ENCODE results near the gene SLC9A5.

The SLC9A5 gene

DNA sequence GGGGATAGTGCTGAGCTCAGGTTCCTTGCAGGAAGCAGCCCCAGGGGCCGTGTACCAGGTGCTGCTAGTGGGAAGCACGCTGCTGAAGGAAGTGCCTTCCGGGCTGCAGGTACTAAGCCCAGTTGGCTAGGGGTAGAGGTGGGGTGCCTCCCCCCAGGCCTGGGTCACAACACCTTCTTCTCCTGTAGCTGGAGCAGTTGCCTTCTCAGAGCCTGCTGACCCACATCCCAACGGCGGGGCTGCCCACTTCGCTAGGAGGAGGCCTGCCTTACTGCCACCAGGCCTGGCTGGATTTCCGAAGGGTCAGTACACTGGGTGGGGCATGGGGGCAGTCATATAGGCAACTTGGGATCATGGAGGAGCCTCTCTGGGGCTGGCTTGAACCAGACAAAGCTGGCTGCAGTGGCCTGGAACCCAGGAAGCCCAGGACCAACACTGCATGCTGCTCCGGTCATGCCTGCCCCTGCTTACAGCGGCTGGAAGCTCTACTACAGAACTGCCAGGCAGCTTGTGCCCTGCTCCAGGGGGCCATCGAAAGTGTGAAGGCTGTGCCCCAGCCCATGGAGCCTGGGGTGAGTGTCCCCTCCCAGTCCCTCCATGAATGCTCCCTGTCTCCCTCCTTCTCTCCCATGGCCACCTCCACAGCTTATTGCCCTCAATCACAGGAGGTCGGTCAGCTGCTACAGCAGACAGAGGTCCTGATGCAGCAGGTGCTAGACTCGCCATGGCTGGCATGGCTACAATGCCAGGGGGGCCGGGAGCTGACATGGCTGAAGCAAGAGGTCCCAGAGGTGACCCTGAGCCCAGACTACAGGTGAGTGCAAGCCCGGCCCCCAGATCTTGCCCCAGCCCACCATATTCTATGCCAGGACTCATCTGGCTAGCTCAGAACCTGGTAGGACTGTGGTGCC lies 33.0 kb downstream of the SLC9A5 start:
- no peak for DNase-seq (ENCODE audit: low read depth)

DNA sequence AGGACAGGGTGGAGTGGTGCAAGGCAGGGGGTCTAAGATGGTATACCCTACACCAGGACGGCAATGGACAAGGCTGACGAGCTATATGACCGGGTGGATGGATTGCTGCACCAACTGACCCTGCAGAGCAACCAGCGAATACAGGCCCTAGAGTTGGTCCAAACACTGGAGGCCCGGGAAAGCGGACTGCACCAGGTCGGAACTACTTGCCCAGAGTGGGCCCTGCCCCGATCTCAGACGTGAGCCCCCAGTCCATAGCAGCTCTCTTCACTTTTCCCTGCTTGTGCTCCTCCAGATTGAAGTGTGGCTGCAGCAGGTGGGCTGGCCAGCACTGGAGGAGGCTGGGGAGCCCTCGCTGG lies 33.6 kb downstream of the SLC9A5 start:
- DNase-seq (ENCODE audit: low read depth), result no peak

DNA sequence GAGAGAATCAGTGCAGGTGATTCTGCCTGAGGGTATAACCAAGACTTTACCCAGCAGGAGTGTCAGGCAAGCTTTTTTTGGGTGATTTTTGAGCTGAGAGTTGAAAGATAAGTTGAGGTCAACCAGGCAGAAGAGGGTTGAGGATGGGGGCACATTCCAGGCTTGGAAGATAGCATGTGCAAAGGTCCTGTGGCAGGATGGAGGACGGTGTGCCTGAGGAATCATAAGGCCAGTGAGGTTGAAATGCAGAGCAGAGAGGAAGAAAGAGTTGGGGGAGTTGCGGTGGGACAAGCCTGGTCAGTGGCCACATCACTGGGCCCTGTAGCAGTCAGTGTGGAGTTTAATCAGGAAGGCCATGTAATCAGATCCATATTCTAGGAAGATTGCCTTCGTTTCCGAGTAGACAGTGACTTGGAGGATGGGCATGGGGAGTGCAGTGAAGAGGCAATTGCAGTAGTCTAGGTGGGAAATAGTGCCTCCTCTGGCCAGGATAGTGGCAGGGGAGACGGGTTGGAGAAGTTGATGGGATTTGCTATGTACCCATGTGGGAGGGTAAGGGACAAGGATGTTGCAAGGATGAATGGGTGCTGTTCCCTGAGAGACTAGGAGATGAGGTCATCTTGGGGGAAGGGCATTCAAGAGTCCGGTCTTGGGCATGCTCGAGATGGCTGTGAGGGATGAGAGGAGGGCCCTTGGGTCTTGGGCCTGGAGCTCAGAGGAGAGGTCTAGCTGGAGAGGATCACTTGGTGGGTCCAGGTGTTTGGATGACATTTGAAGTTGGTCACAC lies 34.5 kb downstream of the SLC9A5 start:
- DNase-seq (ENCODE audit: low read depth), result no peak

DNA sequence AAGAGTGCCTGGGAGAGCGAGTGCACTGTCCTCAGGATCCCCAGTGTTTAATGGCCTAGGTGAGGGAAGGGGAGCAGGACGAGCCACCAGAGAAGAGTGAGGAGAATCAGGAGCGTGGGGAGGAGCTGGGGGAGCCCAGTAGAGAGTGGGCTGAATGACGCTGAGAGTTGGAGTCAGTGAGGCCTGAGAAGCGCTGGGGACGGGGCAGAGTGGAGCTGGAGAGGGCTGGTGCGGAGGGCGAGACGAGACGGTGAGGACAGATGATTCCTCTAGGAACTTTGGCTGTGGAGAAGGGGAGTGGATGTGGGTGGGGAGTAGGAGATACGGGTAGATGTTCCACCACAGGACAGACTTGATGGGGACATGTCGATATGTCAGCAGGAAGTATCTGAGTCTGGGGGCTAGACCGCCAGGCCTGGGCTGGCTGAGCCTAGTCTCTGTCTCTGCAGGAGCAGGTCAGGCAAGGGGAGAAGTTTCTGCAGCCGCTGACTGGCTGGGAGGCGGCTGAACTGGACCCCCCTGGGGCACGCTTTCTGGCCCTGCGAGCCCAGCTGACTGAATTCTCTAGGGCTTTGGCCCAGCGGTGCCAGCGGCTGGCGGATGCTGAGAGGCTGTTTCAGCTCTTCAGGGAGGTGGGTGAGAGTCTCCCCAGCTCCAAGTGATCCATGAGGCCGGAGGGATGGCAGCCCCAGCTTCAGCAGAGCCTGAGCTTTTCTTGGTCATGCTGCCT lies 35.2 kb downstream of the SLC9A5 start:
- DNase-seq (ENCODE audit: low read depth), result no peak

DNA sequence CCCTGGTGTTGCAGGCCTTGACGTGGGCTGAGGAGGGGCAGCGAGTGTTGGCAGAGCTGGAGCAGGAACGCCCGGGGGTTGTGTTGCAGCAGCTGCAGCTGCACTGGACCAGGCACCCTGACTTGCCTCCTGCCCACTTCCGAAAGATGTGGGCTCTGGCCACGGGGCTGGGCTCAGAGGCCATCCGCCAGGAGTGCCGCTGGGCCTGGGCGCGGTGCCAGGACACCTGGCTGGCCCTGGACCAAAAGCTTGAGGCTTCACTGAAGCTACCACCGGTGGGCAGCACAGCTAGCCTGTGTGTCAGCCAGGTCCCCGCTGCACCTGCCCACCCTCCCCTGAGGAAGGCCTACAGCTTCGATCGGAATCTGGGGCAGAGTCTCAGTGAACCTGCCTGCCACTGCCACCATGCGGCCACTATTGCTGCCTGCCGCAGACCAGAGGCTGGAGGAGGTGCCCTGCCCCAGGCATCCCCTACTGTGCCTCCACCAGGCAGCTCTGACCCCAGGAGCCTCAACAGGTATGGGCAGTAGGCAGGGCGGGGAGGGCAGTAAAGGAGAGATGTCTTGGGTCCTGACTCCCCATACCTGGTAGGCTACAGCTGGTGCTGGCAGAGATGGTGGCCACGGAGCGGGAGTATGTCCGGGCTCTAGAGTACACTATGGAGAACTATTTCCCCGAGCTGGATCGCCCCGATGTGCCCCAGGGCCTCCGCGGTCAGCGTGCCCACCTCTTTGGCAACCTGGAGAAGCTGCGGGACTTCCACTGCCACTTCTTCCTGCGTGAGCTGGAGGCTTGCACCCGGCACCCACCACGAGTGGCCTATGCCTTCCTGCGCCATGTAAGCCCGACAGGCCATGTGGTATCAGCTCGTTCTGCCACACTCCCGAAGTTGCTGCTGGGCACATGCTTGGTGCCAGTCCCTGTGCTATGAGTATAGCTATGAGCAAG lies 36.2 kb downstream of the SLC9A5 start:
- no peak for DNase-seq (ENCODE audit: low read depth)

DNA sequence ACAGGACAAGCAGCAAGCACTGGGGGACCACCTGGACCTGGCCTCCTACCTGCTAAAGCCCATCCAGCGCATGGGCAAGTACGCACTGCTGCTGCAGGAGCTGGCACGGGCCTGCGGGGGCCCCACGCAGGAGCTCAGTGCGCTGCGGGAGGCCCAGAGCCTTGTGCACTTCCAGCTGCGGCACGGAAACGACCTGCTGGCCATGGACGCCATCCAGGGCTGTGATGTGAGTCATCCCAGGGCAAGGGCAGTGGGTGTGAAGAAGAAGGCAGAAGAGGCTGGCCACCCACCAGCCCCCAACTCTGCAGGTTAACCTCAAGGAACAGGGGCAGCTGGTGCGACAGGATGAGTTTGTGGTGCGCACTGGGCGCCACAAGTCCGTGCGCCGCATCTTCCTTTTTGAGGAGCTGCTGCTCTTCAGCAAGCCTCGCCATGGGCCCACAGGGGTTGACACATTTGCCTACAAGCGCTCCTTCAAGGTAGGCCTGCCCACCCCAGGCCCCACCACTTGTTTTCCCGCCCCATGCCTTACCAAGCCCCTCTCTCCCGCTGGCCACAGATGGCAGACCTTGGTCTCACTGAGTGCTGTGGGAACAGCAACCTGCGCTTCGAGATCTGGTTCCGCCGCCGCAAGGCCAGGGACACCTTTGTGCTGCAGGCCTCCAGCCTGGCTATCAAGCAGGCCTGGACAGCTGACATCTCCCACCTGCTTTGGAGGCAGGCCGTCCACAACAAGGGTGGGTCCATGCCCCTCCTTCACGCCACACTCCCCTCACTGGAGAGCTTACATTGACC lies 37.9 kb downstream of the SLC9A5 start:
- DNase-seq (ENCODE audit: low read depth), result no peak

DNA sequence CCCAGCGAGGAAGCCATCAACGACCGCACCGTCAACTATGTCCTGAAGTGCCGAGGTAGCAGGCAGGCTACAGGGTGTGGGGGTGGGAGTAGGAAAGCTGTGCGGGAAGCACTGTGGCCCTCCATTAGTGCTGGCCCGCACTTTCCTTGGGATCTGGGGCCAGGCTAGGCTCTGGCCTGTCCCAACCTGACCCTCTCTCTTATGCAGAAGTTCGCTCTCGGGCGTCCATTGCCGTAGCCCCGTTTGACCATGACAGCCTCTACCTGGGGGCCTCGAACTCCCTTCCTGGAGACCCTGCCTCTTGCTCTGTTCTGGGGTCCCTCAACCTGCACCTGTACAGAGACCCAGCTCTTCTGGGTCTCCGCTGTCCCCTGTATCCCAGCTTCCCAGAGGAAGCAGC lies 39.2 kb downstream of the SLC9A5 start:
- no peak for DNase-seq (ENCODE audit: low read depth)

DNA sequence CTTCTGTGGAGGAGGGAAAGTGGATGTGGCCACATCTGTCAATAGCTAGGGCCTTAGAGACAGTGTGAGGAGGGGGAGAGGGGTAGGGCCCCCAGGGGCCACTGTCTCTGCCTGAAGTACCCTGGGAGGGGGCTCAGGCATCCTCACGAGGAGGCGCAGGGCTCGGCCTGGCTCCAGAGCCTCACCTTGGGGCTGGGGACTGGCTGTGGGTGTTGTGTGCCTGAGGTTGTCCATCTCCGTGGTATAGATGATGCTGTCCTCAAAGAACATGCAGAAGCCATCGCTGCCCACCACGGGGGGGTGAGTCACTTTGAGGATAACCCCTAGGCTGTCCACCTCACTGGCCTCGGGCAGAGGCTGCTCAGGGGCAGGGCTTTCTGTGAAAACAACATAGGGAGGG lies 42.7 kb downstream of the SLC9A5 start:
- no peak for DNase-seq (ENCODE audit: low read depth)

DNA sequence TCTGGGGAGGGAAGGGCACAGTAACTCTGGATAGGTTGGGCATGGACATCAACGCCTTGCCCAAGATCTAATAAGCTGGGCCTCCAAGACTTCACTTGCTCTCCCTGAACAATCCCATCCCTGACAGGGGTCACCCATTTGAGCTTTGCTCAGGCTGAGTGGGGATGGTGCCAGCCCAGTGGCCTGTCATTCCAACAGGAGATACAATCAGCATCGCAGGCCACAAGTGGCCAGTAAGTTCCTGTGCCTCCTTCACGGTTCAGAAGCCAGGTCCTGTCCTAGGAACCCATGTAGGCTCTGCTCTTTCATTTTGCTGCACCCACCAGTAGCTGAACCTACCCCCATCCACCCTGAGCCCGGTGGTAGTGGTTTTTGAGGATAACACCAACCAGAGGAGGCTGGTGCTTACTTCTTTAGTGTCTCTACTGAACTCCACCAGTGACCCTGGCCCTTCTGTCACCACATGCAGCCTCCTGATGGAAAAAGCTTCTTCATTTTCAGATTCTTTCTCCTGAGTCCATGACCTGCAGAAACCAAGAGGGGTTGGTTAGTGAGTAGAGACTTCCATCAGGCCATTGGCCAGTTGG lies 45.5 kb downstream of the SLC9A5 start:
- DNase-seq (ENCODE audit: low read depth), result no peak

DNA sequence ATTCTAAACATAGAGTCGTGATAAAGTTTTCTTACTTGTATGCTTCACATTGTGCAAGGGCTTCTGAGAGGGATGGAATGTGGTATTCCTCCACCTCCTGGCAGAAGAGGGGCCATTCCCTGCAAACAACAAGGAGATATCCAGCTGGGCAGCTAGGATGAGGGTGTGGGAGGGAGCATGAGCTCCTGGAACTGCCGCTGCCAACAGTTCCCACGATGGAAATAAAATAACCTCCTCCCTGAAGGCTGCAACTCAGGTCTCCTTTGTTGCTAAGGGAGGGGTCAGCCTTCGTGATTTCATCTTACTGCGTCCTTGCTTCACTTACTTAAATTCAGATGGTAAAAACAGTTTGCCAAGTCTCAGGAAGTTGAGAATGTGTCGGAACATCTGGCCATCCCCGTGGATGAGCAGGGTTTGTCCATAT lies 46.2 kb downstream of the SLC9A5 start:
- peak; percentile 43 for DNase-seq (ENCODE audit: low read depth)

DNA sequence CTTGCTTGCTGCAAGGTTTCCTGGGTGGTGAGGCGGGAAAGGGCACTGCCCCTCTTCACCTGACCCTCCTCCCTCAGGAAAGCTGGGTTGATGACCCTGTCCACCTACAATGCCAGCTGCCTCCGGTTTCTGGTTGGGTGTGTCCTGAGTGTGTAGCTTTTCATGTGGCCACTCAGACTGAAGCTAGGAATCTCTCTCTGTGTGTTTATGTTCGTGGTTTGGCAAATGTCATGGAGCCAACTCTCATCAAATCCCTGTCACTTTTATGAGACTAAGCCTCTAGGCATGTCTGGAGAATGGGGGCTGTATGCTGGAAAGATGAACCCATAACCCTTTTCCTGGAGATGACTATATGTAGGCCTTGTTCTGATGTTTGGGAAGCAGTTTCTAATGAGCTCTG lies 47.6 kb downstream of the SLC9A5 start:
- DNase-seq (ENCODE audit: low read depth), result peak; percentile 21

DNA sequence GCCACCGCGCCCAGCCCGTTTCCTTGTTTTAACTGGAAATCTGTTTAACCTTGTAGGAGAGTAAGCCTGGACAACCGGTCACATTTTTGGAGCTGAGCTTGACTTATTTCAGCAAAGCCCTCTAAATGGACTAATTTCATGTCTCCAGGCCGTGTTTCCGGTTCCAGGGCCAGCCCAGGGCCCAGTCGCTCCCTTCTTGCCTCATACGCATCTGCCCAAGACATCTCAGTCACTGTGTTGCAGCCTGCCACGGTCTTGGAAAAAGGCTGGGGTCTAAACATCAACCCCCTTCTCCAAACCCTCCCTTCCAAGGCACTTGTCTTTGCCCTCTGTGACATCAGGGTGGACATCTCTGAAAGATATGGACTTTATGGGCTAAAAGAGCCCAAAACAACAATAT lies 49.5 kb downstream of the SLC9A5 start:
- no peak for DNase-seq (ENCODE audit: low read depth)

DNA sequence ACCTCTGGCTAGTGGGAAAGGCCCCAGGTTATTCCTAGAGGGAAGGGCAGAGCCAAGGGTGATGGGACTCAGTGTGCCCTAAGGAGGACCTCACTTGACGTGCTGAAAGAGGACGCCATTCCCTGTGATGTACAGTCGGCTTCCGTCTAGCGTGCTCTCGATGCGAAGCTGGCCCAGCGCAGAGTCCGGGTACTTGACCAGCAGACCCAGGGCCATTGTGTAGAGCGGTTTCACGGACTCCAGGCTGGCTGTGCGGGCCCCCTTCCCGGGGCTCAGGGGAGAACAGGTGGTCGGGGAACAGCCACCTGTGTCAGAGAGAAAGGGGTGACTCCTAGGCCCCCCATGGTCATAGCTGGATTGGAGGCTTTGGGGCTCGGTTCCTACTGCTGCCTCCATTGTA lies 50.5 kb downstream of the SLC9A5 start:
- DNase-seq (ENCODE audit: low read depth), result no peak

DNA sequence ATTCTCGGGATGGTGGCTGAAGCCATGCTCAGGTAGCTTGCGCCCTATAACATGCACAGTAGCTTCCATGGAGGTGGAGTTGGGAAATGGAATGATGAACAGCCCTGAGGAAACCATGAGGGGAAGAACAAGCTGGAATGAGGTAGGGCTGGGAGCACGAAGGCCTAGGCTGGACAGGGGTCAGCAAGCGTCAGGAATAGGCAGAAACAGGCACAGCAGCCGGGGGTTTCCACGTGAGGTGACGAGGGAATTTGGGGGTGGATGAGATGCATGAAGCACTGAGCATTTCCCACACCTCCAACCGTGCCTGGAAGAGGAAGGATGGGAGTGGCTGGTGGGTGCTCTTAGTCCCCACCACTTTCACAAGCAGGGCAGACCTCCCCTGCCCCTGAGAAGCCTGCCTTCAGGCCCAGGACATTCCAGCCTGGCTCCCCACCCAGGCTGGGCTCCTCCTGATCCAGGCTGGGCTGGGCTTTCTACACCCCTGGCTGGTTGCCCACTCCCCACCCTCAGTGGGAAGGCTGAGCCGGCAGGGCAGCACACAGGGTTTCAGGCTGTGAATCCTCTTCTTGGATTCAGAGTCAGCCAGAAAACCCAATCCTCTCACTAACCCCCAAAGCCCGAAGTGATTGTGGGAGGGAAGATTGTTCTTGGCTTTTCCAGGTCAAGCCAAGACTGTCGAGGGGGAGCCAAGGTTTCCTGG lies 52.5 kb downstream of the SLC9A5 start:
- DNase-seq (ENCODE audit: low read depth), result no peak

DNA sequence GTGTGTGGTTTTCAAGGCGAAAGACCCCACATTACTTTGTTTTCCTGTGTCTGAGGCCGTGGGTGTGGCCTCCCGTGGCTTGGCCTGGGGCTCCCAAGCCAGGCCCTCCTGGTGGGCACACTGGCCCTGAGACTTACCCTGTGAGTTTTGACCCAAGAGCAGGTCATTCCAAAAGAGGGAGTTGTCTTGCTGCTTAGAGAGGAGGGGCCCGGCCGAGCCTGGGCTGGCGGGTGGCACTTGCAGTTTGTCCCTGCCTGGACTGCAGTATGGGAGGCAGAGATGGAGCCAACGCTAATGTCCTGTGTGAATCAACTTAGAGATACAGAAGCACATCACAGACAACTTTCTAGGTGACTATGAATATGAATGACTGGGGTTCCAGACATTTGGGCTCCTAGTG lies 53.3 kb downstream of the SLC9A5 start:
- DNase-seq (ENCODE audit: low read depth), result no peak

DNA sequence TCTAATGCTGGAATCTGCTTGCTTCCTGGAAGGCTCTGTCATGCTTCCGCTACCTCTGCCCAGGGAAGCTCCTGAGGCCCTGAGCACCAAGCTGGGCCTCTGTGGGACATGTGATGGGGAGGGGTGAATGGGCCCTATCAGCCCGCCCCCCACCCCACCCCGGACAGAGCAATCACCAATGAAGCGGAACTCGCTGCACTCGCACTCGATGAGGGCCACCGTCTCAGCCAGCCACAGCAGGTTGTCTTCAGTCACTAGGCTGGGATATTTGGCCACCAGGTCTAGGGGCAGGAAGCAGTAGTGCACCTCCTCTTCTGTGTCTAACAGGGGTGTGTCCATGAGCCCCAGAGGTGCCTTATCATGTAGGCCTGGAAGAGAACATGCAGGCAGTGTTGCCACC lies 54.2 kb downstream of the SLC9A5 start:
- no peak for DNase-seq (ENCODE audit: low read depth)

DNA sequence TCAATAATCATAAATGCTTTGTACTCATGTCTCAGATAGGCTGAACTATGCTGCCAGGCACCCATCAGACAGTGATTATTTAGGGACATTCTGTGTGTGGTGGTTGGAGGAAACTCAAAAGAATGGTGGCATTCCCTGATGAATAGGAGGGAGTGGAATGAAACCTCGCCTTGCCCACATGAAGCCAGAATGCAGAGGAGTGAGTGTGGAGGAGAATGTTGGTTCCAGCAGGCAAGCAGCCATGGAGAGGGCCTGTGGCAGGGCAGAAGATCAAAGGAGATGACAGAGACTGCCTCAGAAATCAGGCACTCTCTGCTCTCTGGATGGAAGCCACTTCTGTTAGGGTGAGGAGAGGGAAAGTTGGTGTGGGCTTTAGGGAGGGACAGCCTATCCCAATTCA lies 55.2 kb downstream of the SLC9A5 start:
- peak; percentile 16 for DNase-seq (ENCODE audit: low read depth)

DNA sequence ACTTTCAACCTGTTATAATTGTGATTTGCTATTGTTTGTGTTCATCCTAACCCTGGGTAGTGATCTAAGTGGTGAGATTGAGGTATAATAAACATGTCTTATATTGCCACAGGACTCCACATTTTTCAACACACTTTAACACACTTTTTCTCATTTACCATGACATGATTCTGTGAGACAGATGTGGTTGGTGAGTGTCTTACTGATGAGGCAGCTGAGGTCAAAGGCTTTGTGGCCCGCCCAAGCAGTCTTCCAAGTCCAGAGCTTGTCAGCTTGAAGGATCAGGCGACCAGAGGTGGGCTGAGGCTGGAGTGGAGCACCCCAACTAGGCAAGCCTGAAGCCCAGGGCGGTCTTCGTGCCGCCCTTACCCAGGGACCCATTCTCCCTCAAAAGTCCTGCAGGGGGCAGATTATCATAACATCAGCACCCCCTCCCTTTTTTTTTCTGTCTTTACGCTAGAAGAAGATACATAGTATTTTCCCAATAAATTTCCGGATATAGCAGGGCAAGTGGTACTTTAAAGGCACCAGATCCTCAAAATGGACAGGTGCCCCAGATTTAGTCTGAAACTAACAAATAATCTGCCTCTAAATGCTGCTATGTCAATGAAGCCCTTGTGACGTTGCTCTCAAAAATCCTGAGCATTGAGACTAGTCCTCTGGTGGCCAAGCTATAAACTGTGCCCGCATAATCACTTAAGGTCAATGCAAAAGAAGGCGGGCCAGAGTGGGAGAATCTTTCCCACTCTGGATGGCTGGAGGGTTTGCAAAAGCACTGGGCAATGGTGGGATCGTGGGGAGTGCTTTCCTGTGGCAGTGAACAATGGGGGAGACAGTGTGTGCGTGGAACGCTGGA lies 56.7 kb downstream of the SLC9A5 start:
- DNase-seq (ENCODE audit: low read depth), result no peak

DNA sequence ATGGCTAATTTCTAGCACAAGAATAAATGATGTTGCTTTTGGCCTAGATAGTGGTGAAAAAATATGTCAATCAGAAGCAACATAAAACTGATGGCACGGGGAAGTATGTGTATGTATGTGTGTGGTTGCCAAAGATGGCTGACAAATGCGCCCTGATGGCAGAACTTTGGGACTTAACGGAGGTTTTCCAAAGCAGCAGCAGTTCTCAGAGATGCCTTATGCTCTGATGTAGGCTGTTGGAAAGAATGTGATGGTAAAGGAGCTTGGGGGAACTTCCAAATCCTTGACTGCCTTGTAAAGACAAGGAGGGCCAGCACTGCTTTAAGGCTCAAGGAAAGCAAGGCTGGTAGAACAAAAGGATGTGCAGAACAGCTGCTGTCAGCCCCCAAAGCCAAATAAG lies 61.8 kb downstream of the SLC9A5 start:
- DNase-seq (ENCODE audit: low read depth), result no peak
